ENCODE results near the gene LIMD2. TPM values are rescaled to one million over a fixed set of nuclear protein-coding genes. Genes with fewer than 3 reads are reported as not detected.

LIMD2 gene
- polyA plus RNA-seq, 4 donors = 2.0 to 14.7 (median 12.5) TPM

DNA sequence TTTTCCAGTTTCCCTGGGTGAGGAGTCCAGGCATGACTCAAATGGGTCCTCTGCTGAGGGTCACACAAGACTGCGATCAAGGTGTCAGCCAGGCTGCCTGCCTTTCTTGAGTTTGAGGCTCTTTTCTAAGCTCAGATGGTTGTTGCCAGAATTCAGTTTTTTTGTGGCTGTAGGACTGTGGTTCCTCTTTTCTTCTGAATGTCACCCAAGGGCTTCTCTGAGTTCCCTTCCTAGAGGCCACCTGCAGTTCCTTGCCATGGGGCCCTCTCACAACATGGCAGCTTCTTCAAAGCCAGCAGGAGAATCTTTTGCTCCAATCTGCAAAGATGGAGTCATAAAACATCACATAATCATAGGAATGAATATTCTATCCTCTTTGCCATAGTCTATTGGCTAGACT is 17.5 kb downstream of the LIMD2 start:
- H3K4me3 ChIP-seq (ENCODE audit: low read depth in 1 of 3, low read length in 3 of 3) = no peak overlapping the region
- no peaks in the 10 kb centered on the region for H3K9me3 ChIP-seq (ENCODE audit: control insufficient read depth in 2 of 2, insufficient read depth in 1 of 2, low read depth in 1 of 2, low read length in 1 of 2)
- no peaks in the 10 kb centered on the region for H3K4me1 ChIP-seq (ENCODE audit: control insufficient read depth in 3 of 3, insufficient read depth in 2 of 3, low read depth in 1 of 3, low read length in 2 of 3)
- no peaks in the 10 kb centered on the region for H3K27me3 ChIP-seq (ENCODE audit: control insufficient read depth in 3 of 3, insufficient read depth in 3 of 3, low read length in 3 of 3)
- 93 to 100% (median 97%) methylated on average over 1 of the region's 1 CpG for WGBS, 3 donors
- DNase-seq (no peak), FAIRE-seq (no peak)
- H3K27ac ChIP-seq (ENCODE audit: low read depth in 1 of 3, low read length in 2 of 3) = no peak overlapping the region
- H3K36me3 ChIP-seq (ENCODE audit: control insufficient read depth in 3 of 3, insufficient read depth in 2 of 3, low read depth in 1 of 3, low read length in 3 of 3) = peaks cover 7 to 36% (median 9%) of the 10 kb centered on the region in 3 donors

DNA sequence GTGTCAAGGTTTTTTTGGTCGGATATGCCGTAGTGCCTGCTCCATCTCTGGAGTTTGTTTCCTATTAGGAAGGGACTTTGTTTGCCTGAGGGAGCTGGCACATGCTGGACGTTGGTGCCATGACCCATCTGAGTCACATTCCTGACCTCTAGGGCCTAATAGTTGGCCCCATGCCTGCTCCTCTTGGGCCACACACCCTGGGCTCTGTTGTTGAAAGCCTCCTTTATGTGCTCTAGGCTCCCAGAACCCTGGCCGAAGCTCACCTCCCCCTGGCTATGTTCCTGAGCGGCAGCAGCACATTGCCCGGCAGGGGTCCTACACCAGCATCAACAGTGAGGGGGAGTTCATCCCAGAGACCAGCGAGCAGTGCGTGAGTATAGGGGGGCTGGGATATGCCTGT is 18.4 kb downstream of the LIMD2 start:
- Histone ChIP-seq H3K27ac (ENCODE audit: low read depth in 1 of 3, low read length in 2 of 3) (no peak overlapping the region), H3K9me3 (ENCODE audit: control insufficient read depth in 2 of 2, insufficient read depth in 1 of 2, low read depth in 1 of 2, low read length in 1 of 2) (no peaks in the 10 kb centered on the region), H3K36me3 (ENCODE audit: control insufficient read depth in 3 of 3, insufficient read depth in 2 of 3, low read depth in 1 of 3, low read length in 3 of 3) (peaks cover 7 to 35% (median 9%) of the 10 kb centered on the region in 3 donors), H3K4me3 (ENCODE audit: low read depth in 1 of 3, low read length in 3 of 3) (no peak overlapping the region), H3K4me1 (ENCODE audit: control insufficient read depth in 3 of 3, insufficient read depth in 2 of 3, low read depth in 1 of 3, low read length in 2 of 3) (peaks cover 0 to 3% (median 0%) of the 10 kb centered on the region in 3 donors), H3K27me3 (ENCODE audit: control insufficient read depth in 3 of 3, insufficient read depth in 3 of 3, low read length in 3 of 3) (no peaks in the 10 kb centered on the region)
- FAIRE-seq (no peak), DNase-seq (no peak)
- 87 to 93% (median 91%) methylated on average over 8 of the region's 8 CpGs for WGBS, 3 donors

- H3K4me1 ChIP-seq (ENCODE audit: control insufficient read depth in 3 of 3, insufficient read depth in 2 of 3, low read depth in 1 of 3, low read length in 2 of 3) = peaks cover 2 to 7% (median 5%) of the 10 kb centered on the region in 3 donors
- DNase-seq = no peak
- no peaks in the 10 kb centered on the region for H3K27me3 ChIP-seq (ENCODE audit: control insufficient read depth in 3 of 3, insufficient read depth in 3 of 3, low read length in 3 of 3)
- no peaks in the 10 kb centered on the region for H3K9me3 ChIP-seq (ENCODE audit: control insufficient read depth in 2 of 2, insufficient read depth in 1 of 2, low read depth in 1 of 2, low read length in 1 of 2)
- no peak for FAIRE-seq
- WGBS, 3 donors = 94 to 100% (median 100%) methylated on average over 1 of the region's 1 CpG
- no peak overlapping the region for H3K4me3 ChIP-seq (ENCODE audit: low read depth in 1 of 3, low read length in 3 of 3)
- H3K36me3 ChIP-seq (ENCODE audit: control insufficient read depth in 3 of 3, insufficient read depth in 2 of 3, low read depth in 1 of 3, low read length in 3 of 3) = peaks cover 7 to 31% (median 7%) of the 10 kb centered on the region in 3 donors
- H3K27ac ChIP-seq (ENCODE audit: low read depth in 1 of 3, low read length in 2 of 3) = no peak overlapping the region
These were observed 19.2 kb downstream of the LIMD2 start for GRCh38 chr17:63680700-63681099.

- Histone ChIP-seq H3K27me3 (ENCODE audit: control insufficient read depth in 3 of 3, insufficient read depth in 3 of 3, low read length in 3 of 3) (no peaks in the 10 kb centered on the region), H3K9me3 (ENCODE audit: control insufficient read depth in 2 of 2, insufficient read depth in 1 of 2, low read depth in 1 of 2, low read length in 1 of 2) (no peaks in the 10 kb centered on the region), H3K27ac (ENCODE audit: low read depth in 1 of 3, low read length in 2 of 3) (no peak overlapping the region), H3K36me3 (ENCODE audit: control insufficient read depth in 3 of 3, insufficient read depth in 2 of 3, low read depth in 1 of 3, low read length in 3 of 3) (peaks cover 7 to 32% (median 7%) of the 10 kb centered on the region in 3 donors), H3K4me3 (ENCODE audit: low read depth in 1 of 3, low read length in 3 of 3) (no peak overlapping the region), H3K4me1 (ENCODE audit: control insufficient read depth in 3 of 3, insufficient read depth in 2 of 3, low read depth in 1 of 3, low read length in 2 of 3) (peaks cover 2 to 13% (median 7%) of the 10 kb centered on the region in 3 donors)
- FAIRE-seq (no peak), DNase-seq (no peak)
- 92 to 98% (median 96%) methylated on average over 5 of the region's 5 CpGs for WGBS, 3 donors
These were observed 20.7 kb downstream of the LIMD2 start for GRCh38 chr17:63679214-63679613.

GRCh38 chr17:63676584-63676983 is 23.3 kb downstream of the LIMD2 start:
- DNase-seq = peak in 1 of 2 donors; percentile 17
- no peaks in the 10 kb centered on the region for H3K27me3 ChIP-seq (ENCODE audit: control insufficient read depth in 3 of 3, insufficient read depth in 3 of 3, low read length in 3 of 3)
- WGBS, 3 donors = 19 to 52% (median 25%) methylated on average over 3 of the region's 3 CpGs
- no peak for FAIRE-seq
- peaks cover 2 to 27% (median 4%) of the 10 kb centered on the region in 3 donors for H3K36me3 ChIP-seq (ENCODE audit: control insufficient read depth in 3 of 3, insufficient read depth in 2 of 3, low read depth in 1 of 3, low read length in 3 of 3)
- peak overlapping the region in 1 of 3 donors; percentile 36 for H3K27ac ChIP-seq (ENCODE audit: low read depth in 1 of 3, low read length in 2 of 3)
- H3K4me3 ChIP-seq (ENCODE audit: low read depth in 1 of 3, low read length in 3 of 3) = no peak overlapping the region
- H3K9me3 ChIP-seq (ENCODE audit: control insufficient read depth in 2 of 2, insufficient read depth in 1 of 2, low read depth in 1 of 2, low read length in 1 of 2) = no peaks in the 10 kb centered on the region
- peaks cover 2 to 13% (median 7%) of the 10 kb centered on the region in 3 donors for H3K4me1 ChIP-seq (ENCODE audit: control insufficient read depth in 3 of 3, insufficient read depth in 2 of 3, low read depth in 1 of 3, low read length in 2 of 3)

- FAIRE-seq = no peak
- no peak overlapping the region for H3K4me3 ChIP-seq (ENCODE audit: low read depth in 1 of 3, low read length in 3 of 3)
- peak; percentile 90 to 94 for DNase-seq
- peaks cover 2 to 13% (median 7%) of the 10 kb centered on the region in 3 donors for H3K4me1 ChIP-seq (ENCODE audit: control insufficient read depth in 3 of 3, insufficient read depth in 2 of 3, low read depth in 1 of 3, low read length in 2 of 3)
- peak overlapping the region in 2 of 3 donors; percentile 50 to 92 for H3K27ac ChIP-seq (ENCODE audit: low read depth in 1 of 3, low read length in 2 of 3)
- peaks cover 2 to 25% (median 4%) of the 10 kb centered on the region in 3 donors for H3K36me3 ChIP-seq (ENCODE audit: control insufficient read depth in 3 of 3, insufficient read depth in 2 of 3, low read depth in 1 of 3, low read length in 3 of 3)
- H3K9me3 ChIP-seq (ENCODE audit: control insufficient read depth in 2 of 2, insufficient read depth in 1 of 2, low read depth in 1 of 2, low read length in 1 of 2) = no peaks in the 10 kb centered on the region
- H3K27me3 ChIP-seq (ENCODE audit: control insufficient read depth in 3 of 3, insufficient read depth in 3 of 3, low read length in 3 of 3) = no peaks in the 10 kb centered on the region
- WGBS, 3 donors = 20 to 48% (median 38%) methylated on average over 6 of the region's 6 CpGs
These were observed 24.0 kb downstream of the LIMD2 start for GRCh38 chr17:63675607-63676546.

DNA sequence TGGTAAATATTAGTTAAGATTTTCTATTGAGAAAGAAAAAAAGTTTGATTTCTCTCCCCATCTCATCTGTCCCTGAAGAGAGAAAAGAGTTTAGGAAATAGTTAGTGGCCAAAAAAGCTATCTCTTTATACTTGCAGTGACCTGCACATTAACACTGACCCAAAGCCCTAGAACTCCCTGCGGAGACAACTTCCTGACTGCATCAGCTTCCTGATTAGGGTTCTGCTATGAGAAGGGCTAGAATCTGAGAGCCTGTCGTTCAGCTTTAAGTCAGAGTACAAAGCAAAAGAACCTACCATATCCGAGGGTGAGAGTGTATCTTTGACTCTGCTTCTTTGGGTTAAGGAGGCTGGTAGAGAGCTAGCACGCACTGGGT is 24.7 kb downstream of the LIMD2 start:
- Histone ChIP-seq H3K27me3 (ENCODE audit: control insufficient read depth in 3 of 3, insufficient read depth in 3 of 3, low read length in 3 of 3) (no peaks in the 10 kb centered on the region), H3K9me3 (ENCODE audit: control insufficient read depth in 2 of 2, insufficient read depth in 1 of 2, low read depth in 1 of 2, low read length in 1 of 2) (no peaks in the 10 kb centered on the region), H3K36me3 (ENCODE audit: control insufficient read depth in 3 of 3, insufficient read depth in 2 of 3, low read depth in 1 of 3, low read length in 3 of 3) (peaks cover 2 to 26% (median 4%) of the 10 kb centered on the region in 3 donors), H3K4me3 (ENCODE audit: low read depth in 1 of 3, low read length in 3 of 3) (no peak overlapping the region), H3K27ac (ENCODE audit: low read depth in 1 of 3, low read length in 2 of 3) (peak overlapping the region in 2 of 3 donors; percentile 50 to 92), H3K4me1 (ENCODE audit: control insufficient read depth in 3 of 3, insufficient read depth in 2 of 3, low read depth in 1 of 3, low read length in 2 of 3) (peaks cover 2 to 13% (median 7%) of the 10 kb centered on the region in 3 donors)
- DNase-seq (peak in 1 of 2 donors; percentile 34), FAIRE-seq (no peak)
- WGBS, 3 donors = 12 to 36% (median 21%) methylated on average over 4 of the region's 4 CpGs

DNA sequence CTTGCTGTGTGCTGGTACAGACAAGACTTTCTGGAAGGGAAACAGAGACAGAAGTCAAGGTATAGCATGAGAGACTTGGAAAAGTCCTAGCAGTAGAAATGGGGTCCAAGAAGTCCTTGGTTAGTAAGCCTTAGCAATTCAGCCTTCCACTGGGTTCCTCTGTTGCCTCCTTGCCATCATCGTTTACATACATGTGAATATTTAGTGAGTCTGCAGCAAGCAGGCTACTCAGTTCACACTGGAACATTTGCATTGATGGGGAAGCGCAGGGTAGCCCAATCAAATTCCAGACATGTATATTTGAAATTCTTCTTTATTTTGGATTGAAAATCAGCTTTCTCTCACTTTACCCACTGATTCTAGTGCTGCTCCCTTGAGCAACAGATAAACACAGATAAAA is 27.1 kb downstream of the LIMD2 start:
- H3K36me3 ChIP-seq (ENCODE audit: control insufficient read depth in 3 of 3, insufficient read depth in 2 of 3, low read depth in 1 of 3, low read length in 3 of 3) = peaks cover 3 to 37% (median 7%) of the 10 kb centered on the region in 3 donors
- 94 to 100% (median 98%) methylated on average over 2 of the region's 2 CpGs for WGBS, 3 donors
- DNase-seq (no peak), FAIRE-seq (no peak)
- peaks cover 2 to 13% (median 7%) of the 10 kb centered on the region in 3 donors for H3K4me1 ChIP-seq (ENCODE audit: control insufficient read depth in 3 of 3, insufficient read depth in 2 of 3, low read depth in 1 of 3, low read length in 2 of 3)
- H3K27ac ChIP-seq (ENCODE audit: low read depth in 1 of 3, low read length in 2 of 3) = no peak overlapping the region
- no peaks in the 10 kb centered on the region for H3K9me3 ChIP-seq (ENCODE audit: control insufficient read depth in 2 of 2, insufficient read depth in 1 of 2, low read depth in 1 of 2, low read length in 1 of 2)
- H3K4me3 ChIP-seq (ENCODE audit: low read depth in 1 of 3, low read length in 3 of 3) = no peak overlapping the region
- no peaks in the 10 kb centered on the region for H3K27me3 ChIP-seq (ENCODE audit: control insufficient read depth in 3 of 3, insufficient read depth in 3 of 3, low read length in 3 of 3)

All from small intestine (tissue), 7 donors.